ENCODE measurements around the gene KNSTRN. TPM values are rescaled to one million over a fixed set of nuclear protein-coding genes. Genes with fewer than 3 reads are reported as not detected.

Gene KNSTRN
- total RNA-seq, 1 experiment from 2014 or later = 85.2 TPM

- Histone ChIP-seq H3K36me3 (ENCODE audit: low read depth) (no peaks in the 10 kb centered on the region), H3K9me2 (ENCODE audit: insufficient read depth) (no peaks in the 10 kb centered on the region), H4K20me1 (ENCODE audit: insufficient read depth) (no peaks in the 10 kb centered on the region), H3K4me3 (no peak overlapping the region), H2AFZ (no peak overlapping the region), H3K27me3 (ENCODE audit: insufficient read depth, low read depth) (no peaks in the 10 kb centered on the region), H3K4me1 (replicated peaks; ENCODE audit: insufficient read depth) (peaks cover 5% of the 10 kb centered on the region; the same call in 1 of the 2 replicates), H3K27ac (no peak overlapping the region), H3K4me2 (no peak overlapping the region), H3K79me2 (ENCODE audit: low read depth) (no peaks in the 10 kb centered on the region), H3K9me3 (ENCODE audit: insufficient read depth, low read depth) (no peaks in the 10 kb centered on the region), H3F3A (ENCODE audit: insufficient read depth, low read depth) (no peaks in the 10 kb centered on the region)
- BruUV-seq (replicated peaks) = no TSS peak
- TF ChIP-seq EZH2 (IDR thresholded peaks at IDR 0.05; ENCODE audit: low read depth) = no peak
- TF ChIP-seq CTCF (conservative IDR thresholded peaks at IDR 0.05) = no peak
- no peak for DNase-seq
- POLR2A ChIA-PET (ENCODE audit: unreplicated experiment) = no interaction called here
- CTCF ChIA-PET = no interaction called here
- intact Hi-C loops (cut with micrococcal nuclease; ENCODE audit: unreplicated experiment) = no loop called here
These were observed 20.9 kb upstream of the KNSTRN start for GRCh38 chr15:40361640-40362039.

- Histone ChIP-seq H2AFZ (no peak overlapping the region), H3K4me3 (no peak overlapping the region), H3K4me2 (no peak overlapping the region), H3K4me1 (replicated peaks; ENCODE audit: insufficient read depth) (peaks cover 4% of the 10 kb centered on the region; the same call in 1 of the 2 replicates), H3K27me3 (ENCODE audit: insufficient read depth, low read depth) (no peaks in the 10 kb centered on the region), H3K9me2 (ENCODE audit: insufficient read depth) (no peaks in the 10 kb centered on the region), H3K27ac (no peak overlapping the region), H3K9me3 (ENCODE audit: insufficient read depth, low read depth) (no peaks in the 10 kb centered on the region), H3K79me2 (ENCODE audit: low read depth) (no peaks in the 10 kb centered on the region), H3F3A (ENCODE audit: insufficient read depth, low read depth) (no peaks in the 10 kb centered on the region), H4K20me1 (ENCODE audit: insufficient read depth) (no peaks in the 10 kb centered on the region), H3K36me3 (ENCODE audit: low read depth) (no peaks in the 10 kb centered on the region)
- no TSS peak for BruUV-seq (replicated peaks)
- CTCF ChIA-PET = interaction anchor here (0.6 kb wide), 1 partner anchor 226 kb away, joined by 7 read pairs; no protein-coding TSS in a partner anchor
- intact Hi-C loops (cut with micrococcal nuclease; ENCODE audit: unreplicated experiment) = no loop called here
- POLR2A ChIA-PET (ENCODE audit: unreplicated experiment) = no interaction called here
- DNase-seq = no peak
- TF ChIP-seq EZH2 (IDR thresholded peaks at IDR 0.05; ENCODE audit: low read depth) (no peak), CTCF (conservative IDR thresholded peaks at IDR 0.05) (no peak)
These were observed 18.9 kb upstream of the KNSTRN start for GRCh38 chr15:40363611-40364010.

- Histone ChIP-seq H3K4me2 (no peak overlapping the region), H3F3A (ENCODE audit: insufficient read depth, low read depth) (no peaks in the 10 kb centered on the region), H3K27ac (no peak overlapping the region), H2AFZ (no peak overlapping the region), H3K9me2 (ENCODE audit: insufficient read depth) (no peaks in the 10 kb centered on the region), H3K4me1 (replicated peaks; ENCODE audit: insufficient read depth) (no peaks in the 10 kb centered on the region), H3K27me3 (ENCODE audit: insufficient read depth, low read depth) (no peaks in the 10 kb centered on the region), H3K79me2 (ENCODE audit: low read depth) (no peaks in the 10 kb centered on the region), H3K9me3 (ENCODE audit: insufficient read depth, low read depth) (no peaks in the 10 kb centered on the region), H3K4me3 (no peak overlapping the region), H3K36me3 (ENCODE audit: low read depth) (no peaks in the 10 kb centered on the region), H4K20me1 (ENCODE audit: insufficient read depth) (no peaks in the 10 kb centered on the region)
- intact Hi-C loops (cut with micrococcal nuclease; ENCODE audit: unreplicated experiment) = no loop called here
- no TSS peak for BruUV-seq (replicated peaks)
- ChIA-PET CTCF (no interaction called here), POLR2A (ENCODE audit: unreplicated experiment) (no interaction called here)
- no peak for TF ChIP-seq EZH2 (IDR thresholded peaks at IDR 0.05; ENCODE audit: low read depth)
- TF ChIP-seq CTCF (conservative IDR thresholded peaks at IDR 0.05) = no peak
- DNase-seq = no peak
These were observed 18.3 kb upstream of the KNSTRN start for GRCh38 chr15:40364251-40364650.
